ENCODE measurements around the gene TPM4.
A peak's percentile ranks its signal among the peaks of the same experiment; 100 is the strongest.

Gene TPM4

GRCh38 chr19:16134510-16134909 is 58.2 kb downstream of the TPM4 start:
- DNase-seq: no peak

GRCh38 chr19:16135430-16136127 is 59.3 kb downstream of the TPM4 start:
- no peak for DNase-seq

GRCh38 chr19:16136185-16136999 is 60.1 kb downstream of the TPM4 start:
- no peak for DNase-seq

GRCh38 chr19:16139752-16140151 is 63.5 kb downstream of the TPM4 start:
- DNase-seq: no peak

- no peak for DNase-seq
Observed at GRCh38 chr19:16141043-16141442, 64.7 kb downstream of the TPM4 start.

- no peak for DNase-seq
Observed at GRCh38 chr19:16142032-16142580, 65.8 kb downstream of the TPM4 start.

GRCh38 chr19:16143399-16144215 is 67.3 kb downstream of the TPM4 start, which contains the start of gene HSH2D:
HSH2D (plus strand) TSS chr19:16143685; CDS start chr19:16148751, 5,066 bp downstream.
- peak; percentile 86 for DNase-seq

- no peak for DNase-seq
Observed at GRCh38 chr19:16144216-16144581, 67.9 kb downstream of the TPM4 start.

GRCh38 chr19:16146112-16146511 is 69.8 kb downstream of the TPM4 start:
- no peak for DNase-seq

- no peak for DNase-seq
Observed at GRCh38 chr19:16148443-16149229, 72.3 kb downstream of the TPM4 start.

Data from activated CD8-positive, alpha-beta memory T cell treated with anti-CD3 and anti-CD28 coated beads, Interleukin-2, amount 50 U/mL, for 48 hours (primary cell).